Limb (tissue), 2 donors: ENCODE measurements around the gene ESRRA.
"Not testable (repeated sequence)": the region's sequence is repeated elsewhere in the genome, so short reads cannot be mapped to it uniquely, and the experiment has no call there.

Experiments
- DNase-seq, 2 donors: peaks; one replicate each; pipeline ENCODE4 v3.0.0-alpha.2; 2016; ENCODE audit errors: extremely low spot score in 2 of 2

ESRRA gene

DNA sequence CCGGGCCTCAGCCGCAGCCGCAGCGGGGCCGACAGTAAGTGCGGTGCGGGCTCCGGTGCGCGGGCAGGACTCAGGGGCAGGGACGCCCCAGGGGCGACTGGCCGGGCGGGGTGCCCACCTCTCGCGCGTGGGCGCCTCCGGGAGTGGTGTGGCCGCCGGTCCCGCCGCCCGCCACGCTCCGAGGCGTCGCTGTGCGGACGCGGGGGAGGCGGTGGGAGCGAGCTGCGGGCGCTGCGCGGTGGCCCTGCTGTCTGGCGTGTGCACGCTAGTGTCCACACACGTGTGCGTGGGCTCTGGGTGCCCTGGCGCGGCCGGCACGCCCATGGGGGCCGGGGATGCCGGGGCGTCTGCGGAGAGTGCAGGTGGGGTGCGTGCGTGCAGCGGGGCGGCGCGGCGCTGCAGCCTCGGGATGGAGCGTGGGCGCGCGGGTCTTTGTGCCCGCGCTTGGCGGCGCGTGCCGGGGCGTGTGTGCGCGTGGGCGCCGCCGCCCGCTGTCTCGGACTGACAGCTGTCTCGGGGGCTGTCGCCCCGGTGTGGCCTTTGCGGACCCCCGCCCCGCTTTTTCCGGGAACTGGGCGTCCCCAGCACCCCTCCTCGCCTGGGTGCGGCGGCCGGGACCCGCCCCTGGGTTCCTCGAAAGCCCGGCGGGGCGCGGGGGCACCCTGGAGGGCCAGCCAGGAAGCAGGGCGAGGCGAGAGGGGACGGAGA lies 13.4 kb upstream of the ESRRA start:
- DNase-seq = peak in 1 of 2 donors; percentile 57

DNA sequence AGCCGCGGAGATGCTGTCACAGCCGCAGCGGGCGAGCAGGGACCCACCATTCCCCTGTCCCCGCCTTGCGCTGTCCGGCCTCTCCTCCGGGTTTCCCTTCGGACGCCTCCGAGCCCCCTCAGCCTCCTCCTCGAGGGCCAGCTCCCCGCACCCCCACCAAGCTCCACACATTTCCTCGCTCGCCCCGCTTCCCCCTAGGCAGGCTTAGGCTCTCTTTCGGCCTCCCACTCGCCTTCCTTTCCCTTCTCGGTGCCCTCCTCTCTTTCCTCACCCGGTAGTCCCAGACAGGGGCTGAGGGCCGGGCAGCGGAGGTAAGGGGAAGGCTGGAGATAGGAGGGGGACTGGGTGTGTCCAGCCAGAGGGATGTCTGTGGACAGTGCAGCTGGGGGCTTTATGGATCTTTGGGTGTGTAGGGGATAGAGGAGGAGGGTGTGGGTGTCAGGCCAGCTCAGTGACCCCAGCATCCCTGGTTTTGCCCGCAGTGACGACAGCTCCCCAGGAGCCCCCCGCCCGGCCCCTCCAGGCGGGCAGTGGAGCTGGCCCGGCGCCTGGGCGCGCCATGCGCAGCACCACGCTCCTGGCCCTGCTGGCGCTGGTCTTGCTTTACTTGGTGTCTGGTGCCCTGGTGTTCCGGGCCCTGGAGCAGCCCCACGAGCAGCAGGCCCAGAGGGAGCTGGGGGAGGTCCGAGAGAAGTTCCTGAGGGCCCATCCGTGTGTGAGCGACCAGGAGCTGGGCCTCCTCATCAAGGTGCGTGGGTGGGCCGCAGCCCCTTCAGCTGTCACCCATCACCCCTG lies 12.7 kb upstream of the ESRRA start:
- DNase-seq = no peak

DNA sequence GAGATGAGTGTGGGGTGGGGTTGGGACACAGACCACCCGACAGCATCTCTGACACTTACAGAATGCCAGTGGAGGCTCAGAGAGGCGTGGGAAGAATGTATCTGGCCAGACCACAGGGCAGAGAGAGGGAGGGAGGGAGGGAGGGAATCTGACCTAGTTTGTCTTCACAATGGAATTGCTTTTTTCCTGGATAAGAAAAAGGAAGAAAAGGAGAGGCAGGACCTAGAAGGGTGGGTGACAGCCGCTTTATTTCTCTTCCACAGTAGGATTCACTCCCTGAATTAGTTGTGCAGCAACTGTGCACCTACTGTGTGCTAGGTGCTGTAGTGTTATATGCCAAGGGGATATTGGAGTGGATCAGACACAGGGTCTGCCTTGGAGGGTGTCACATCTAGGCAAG lies 10.6 kb upstream of the ESRRA start:
- DNase-seq = no peak

DNA sequence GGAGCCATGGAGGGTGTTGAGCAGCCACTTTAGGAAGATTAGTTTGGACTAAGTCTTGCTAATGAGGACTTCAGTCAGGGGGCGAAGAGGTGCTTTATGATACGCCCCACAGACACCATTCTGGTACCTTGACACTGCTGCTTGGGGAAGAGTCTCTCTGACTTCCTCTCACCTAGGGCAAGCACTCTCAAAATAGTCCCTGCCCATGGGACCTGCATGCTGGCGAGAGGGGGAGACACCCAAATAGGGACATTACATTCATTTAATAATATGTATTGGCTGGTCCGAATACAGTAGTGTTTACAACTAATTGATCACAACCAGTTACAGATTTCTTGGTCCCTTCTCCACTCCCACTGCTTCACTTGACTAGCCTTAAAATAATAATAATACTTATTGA lies 9.6 kb upstream of the ESRRA start:
- DNase-seq = no peak

DNA sequence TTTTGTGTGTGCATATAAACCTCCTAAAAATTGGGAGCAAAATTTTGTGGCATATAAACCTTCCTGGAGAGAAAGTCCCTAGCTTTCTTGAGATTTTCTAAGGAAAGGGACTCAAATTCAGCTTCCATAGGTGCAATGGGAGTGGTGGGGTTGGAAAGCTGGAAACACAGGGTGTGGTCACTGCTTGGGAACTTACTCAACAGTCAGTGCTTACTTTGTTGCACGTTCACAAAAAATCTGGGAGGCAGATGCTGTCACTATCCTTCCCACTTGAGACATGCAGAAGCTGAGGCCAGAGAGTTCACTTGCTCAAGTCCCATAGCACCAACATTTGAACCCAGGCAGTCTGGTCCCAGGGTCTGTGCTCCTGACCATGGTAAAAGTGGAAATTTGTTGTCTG lies 9.1 kb upstream of the ESRRA start:
- no peak for DNase-seq

DNA sequence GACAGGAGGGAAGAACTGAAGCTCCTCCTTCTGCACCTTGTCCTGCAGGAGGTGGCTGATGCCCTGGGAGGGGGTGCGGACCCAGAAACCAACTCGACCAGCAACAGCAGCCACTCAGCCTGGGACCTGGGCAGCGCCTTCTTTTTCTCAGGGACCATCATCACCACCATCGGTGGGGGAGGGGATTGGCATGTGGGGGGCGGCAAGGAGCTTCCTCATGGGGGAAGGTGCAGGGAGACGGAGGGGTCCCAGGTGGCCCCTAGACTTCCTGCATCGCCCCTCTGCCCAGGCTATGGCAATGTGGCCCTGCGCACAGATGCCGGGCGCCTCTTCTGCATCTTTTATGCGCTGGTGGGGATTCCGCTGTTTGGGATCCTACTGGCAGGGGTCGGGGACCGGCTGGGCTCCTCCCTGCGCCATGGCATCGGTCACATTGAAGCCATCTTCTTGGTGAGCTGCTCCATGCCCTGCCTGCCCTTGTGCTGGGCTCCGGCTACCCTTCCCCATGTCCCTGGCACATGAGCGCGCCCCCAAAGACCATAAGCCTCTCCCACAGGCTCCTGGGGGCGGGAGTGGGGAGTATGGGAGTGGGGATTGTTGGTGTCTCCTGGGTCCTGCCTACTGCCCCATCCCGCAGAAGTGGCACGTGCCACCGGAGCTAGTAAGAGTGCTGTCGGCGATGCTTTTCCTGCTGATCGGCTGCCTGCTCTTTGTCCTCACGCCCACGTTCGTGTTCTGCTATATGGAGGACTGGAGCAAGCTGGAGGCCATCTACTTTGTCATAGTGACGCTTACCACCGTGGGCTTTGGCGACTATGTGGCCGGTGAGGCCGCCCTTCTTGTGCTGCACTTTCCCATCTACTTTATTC lies 8.3 kb upstream of the ESRRA start:
- DNase-seq = no peak

DNA sequence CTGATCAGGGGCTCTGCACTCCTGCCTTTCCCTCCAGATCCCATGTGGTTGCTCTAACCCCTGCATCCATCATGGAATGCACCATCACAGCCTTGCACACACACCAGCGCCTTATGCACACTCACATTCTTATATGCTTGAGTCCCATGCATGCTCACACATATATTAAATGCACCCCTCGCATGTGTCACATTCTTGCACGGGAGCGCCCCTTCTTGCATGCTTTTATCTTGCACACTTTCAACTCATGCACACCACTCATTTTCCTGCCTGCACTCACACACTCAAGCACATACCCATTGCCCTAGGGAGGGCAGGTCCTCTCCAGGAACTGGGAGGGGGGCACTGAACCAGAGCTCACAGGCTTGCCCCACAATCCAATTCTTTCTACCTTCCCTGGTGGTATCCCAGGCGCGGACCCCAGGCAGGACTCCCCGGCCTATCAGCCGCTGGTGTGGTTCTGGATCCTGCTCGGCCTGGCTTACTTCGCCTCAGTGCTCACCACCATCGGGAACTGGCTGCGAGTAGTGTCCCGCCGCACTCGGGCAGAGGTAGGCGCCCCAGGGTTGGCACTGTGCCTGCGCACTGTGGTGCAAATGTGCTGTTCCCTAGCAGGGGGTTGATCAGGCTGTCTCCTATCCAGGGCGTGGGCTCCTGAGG lies 7.5 kb upstream of the ESRRA start:
- no peak for DNase-seq

DNA sequence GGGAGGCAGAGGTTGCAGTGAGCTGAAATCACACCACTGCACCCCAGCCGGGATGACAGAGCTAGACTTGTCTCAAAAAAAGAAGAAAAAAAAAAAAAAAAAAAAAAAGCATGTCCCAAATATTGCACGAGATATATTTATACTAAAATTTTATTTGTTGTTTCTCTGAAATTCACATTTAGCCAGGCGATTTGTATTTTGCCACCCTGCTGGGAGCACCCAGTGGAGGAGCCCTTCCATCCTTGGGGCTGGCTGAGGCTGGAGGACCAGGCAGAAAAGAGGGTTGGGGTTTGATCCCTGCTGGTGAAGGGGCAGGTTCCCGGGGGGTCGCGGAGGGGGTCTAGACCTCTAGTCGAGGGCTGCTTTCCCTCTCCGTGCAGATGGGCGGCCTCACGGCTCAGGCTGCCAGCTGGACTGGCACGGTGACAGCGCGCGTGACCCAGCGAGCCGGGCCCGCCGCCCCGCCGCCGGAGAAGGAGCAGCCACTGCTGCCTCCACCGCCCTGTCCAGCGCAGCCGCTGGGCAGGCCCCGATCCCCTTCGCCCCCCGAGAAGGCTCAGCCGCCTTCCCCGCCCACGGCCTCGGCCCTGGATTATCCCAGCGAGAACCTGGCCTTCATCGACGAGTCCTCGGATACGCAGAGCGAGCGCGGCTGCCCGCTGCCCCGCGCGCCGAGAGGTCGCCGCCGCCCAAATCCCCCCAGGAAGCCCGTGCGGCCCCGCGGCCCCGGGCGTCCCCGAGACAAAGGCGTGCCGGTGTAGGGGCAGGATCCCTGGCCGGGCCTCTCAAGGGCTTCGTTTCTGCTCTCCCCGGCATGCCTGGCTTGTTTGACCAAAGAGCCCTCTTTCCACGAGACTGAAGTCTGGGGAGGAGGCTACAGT lies 6.1 kb upstream of the ESRRA start:
- peak in 1 of 2 donors; percentile 71 for DNase-seq

DNA sequence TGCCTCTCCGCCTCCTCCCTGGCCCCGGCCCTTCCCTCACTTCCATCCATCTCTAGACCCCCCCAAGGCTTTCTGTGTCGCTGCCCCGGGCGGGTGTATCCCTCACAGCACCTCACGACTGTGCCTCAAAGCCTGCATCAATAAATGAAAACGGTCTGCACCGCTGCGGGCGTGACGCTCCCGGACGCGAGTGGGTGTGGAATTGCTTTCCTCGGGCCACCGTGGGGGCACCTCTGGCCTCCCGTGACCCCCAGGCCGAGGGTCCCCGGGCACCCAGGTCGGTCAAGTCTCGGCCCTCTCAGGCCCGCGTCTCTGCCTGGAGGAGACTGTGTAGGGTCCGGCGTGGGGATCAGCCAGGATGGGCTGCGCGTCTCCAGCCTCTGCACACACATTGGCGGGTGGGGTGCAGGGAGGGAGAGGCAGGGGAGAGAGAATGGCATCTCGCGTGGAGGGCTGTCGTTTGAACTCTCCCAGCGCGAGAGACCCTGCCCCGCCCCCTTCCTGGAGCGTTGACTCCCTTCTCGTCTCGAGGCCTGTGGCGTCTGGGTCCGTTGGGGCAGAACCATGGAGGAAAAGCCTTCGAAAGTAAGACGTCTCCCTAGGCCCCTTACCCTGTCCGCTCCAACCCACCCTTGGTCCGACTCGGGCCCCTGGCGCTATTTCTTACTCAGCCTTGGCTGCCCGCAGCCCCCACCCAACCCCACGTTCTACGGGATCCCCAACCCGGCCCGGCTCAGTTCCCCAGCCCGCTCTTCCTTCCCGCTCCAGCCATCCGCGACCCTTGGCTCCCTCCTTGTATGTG lies 5.3 kb upstream of the ESRRA start, which contains the start of gene CATSPERZ:
Gene CATSPERZ, plus strand, starts transcription at position 512 of the 802 bp plus-strand sequence. Its CDS starts 53 bp downstream, at position 565.
- DNase-seq = no peak

DNA sequence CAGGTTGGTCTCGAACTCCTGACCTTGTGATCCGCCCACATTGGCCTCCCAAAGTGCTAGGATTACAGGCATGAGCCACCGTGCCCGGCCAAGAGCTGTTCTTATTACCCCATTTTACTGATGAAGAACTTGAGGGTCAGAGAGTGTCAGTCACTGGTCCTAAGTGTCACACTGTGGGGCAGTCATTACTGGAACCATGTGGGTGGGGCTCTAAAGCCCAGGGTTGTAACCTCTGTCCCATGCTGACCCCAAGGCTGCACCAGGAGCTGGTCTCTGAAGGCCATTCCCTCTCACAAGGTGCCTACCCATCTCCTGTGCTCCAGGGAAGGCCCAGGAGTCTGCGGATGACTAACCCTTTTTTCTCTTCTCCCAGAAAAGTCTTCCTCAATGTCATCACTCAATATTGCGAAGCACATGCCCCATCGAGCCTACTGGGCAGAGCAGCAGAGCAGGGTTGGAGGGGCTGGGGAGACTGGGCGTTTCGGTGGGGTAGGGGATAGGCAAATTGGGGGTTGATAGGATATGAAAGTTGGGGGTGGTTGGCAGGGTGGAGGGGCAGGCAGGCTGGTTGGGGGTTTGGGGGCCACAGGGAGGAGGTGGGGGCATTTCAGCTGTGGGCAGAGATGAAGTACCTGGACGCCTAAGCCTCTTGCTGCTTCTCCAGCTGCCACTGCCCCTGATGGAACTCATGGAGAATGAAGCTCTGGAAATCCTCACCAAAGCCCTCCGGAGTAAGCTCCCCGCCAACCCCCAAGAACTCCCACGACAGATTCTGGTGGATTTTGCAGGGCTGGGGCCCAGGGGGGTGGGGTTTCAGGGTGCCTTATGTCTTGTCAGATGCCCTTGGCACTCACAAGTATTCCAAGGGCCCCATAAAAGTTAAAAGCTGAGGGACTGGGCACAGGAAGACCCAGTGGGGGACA lies 2.0 kb upstream of the ESRRA start:
- no peak for DNase-seq

DNA sequence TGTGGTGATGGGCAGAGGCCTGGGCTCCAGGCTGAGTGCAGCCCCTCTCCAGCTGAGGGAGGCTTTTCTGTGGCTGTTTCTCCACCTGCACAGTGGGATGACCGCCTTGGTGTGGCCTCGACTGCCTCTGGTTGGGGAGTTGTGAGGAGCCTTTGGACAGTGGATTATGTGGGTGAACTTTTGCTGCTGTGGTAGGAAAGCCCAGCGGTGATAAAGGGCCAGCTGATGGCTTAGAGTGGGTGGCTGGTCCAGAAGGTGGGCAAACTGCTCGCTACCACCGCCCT lies 1.4 kb upstream of the ESRRA start:
- no peak for DNase-seq

DNA sequence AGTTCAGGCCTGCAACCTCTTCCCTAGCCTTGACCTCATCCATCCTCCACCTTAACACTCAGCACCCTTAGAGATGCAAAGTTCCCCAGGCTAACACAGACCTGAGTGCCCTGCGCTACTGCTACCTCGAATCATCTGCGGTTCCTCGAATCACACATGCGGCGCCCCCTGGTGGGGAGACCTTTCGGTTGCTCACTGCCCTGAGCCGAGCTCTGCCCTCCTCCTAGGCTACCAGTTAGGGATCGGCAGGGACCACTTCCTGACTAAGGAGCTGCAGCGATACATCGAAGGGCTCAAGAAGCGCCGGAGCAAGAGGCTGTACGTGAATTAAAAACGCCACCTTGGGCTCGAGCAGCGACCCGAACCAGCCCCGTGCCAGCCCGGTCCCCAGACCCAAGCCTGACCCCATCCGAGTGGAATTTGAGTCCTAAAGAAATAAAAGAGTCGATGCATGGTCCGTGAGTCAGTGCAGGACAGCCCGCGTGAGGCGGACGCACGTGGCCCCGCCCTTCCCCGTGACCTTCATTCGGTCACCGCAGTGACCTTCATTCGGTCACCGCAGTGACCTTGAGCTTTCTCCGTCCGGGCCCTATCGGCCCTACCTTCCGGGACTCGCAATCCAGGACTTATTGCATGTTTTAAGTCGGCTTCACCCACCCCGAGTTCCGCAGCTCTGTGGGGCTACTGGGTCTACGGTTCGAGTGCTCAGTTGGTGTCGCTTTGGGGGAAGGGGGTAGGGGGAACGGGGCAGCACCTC lies 830 bp upstream of the ESRRA start:
- DNase-seq = peak; percentile 85 to 93

DNA sequence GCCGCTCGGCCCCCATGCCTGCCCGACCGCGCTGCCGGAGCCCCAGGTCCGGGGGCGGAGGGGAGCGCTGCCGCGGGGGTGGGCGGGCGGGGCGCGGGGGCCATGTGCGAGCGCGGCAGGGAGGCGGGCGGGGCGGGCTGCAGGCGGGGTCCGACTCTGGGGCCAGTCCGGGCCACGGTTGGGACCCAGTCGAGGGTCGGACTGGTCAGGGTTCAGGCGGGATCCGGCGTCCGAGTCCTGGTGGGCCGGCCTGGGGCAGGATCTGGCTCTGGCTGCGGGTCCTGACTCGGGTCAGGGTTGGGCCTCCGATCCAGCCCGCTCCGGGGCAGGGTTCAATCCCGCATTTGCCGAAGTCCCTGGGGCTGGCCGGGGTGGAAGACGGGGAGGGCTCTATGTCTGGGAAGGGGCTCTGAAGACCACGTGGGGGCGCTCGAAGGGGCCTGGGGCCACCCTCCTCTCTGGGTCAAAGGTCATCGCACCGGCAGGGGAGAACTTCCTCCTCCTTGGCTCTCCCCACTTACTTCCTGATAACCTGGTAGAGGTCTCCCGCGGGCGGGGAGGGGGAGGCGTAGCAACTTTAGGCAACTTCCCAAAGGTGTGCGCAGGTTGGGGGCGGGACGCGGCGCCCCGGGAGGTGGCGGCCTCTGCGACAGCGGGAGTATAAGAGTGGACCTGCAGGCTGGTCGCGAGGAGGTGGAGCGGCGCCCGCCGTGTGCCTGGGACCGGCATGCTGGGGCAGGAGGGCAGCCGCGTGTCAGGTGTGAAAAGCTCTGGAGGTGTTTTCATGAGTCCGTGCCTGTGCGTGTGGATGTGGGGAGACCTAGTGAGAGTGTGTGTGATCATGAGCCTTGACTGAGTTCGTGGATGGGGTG lies 603 bp downstream of the ESRRA start:
- DNase-seq = peak; percentile 34 to 77

DNA sequence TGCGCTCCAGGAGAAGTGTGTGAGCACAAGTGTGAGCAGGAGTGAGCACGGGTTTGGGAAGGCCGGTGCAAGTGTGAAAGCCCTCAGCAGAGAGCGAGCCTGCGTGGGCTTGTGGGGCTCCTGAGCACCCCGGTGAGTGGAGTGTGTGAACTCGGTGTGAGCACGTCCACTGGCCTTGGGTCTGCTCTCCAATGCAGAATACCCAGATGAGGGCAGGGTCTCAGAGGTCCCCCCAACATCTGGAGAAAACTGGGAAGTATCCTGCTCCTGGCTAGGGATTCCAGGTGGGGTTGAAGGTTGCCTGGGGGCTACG lies 1.2 kb downstream of the ESRRA start:
- no peak for DNase-seq

DNA sequence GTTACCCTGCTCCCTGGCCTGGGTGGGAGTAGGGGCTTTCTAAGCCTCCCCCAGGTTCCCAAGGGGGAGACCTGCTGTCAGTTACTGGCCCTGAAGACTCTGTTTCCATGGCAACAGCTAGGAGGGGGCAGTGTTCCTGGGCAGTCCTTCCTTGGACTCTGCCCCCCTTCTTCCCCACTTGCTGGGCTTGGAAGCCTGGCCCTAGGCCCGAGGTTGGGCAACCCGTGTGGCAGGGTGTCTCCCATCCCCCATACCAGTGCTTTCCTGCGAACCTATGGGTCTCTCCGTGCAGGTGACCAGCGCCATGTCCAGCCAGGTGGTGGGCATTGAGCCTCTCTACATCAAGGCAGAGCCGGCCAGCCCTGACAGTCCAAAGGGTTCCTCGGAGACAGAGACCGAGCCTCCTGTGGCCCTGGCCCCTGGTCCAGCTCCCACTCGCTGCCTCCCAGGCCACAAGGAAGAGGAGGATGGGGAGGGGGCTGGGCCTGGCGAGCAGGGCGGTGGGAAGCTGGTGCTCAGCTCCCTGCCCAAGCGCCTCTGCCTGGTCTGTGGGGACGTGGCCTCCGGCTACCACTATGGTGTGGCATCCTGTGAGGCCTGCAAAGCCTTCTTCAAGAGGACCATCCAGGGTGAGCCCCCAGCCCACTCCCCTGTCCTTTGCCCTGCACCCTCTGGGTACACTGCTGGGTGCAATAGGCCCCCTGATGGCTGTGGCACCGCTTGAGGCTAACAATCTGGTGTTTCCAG lies 1.7 kb downstream of the ESRRA start:
- no peak for DNase-seq

DNA sequence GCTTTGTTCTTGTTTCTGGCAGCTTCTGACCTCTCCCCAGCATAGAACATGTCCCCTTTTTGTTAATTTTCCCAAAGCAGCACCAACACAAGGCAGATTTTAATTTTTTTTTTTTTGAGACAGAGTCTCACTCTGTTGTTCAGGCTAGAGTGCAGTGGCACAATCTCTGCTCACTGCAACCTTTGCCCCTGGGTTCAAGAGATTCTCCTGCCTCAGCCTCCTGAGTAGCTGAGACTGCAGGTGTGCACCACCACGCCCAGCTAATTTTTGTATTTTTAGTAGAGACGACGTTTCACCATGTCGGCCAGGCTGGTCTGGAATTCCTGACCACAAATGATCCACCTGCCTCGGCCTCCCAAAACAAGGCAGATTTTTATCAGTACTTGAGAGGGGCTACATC lies 2.5 kb downstream of the ESRRA start:
- DNase-seq = not testable (repeated sequence)
